ENCODE data around the gene TMEM178A. TPM values are rescaled to one million over a fixed set of nuclear protein-coding genes. Genes with fewer than 3 reads are reported as not detected.
A peak's percentile ranks its signal among the peaks of the same experiment; 100 is the strongest.

The TMEM178A gene
- polyA plus RNA-seq, 6 donors from 2014 or later = not detected

- H3K27ac Mint-ChIP-seq = no peak overlapping the region
- peaks cover 16 to 20% (median 19%) of the 10 kb centered on the region in 3 donors for H3K4me1 Mint-ChIP-seq
- no peak for ATAC-seq (ENCODE audit: low read depth in 2 of 2)
- DNase-seq = no peak
- H3K36me3 Mint-ChIP-seq = peaks cover 0 to 15% of the 10 kb centered on the region in 2 donors
- peaks cover 64 to 74% (median 71%) of the 10 kb centered on the region in 3 donors for H3K27me3 Mint-ChIP-seq
- peaks cover 0 to 2% (median 0%) of the 10 kb centered on the region in 7 donors for H3K9me3 Mint-ChIP-seq
- peak overlapping the region in 2 of 8 donors; percentile 74 to 86 for H3K4me3 Mint-ChIP-seq
Measured at GRCh38 chr2:39667886-39668276, 2.2 kb downstream of the TMEM178A start.

GRCh38 chr2:39668576-39669080 lies 2.9 kb downstream of the TMEM178A start:
- Mint-ChIP-seq H3K27ac (no peak overlapping the region), H3K9me3 (peaks cover 0 to 2% (median 0%) of the 10 kb centered on the region in 7 donors), H3K36me3 (peaks cover 0 to 15% of the 10 kb centered on the region in 2 donors), H3K4me1 (peaks cover 16 to 20% (median 19%) of the 10 kb centered on the region in 3 donors), H3K4me3 (no peak overlapping the region), H3K27me3 (peaks cover 65 to 73% (median 71%) of the 10 kb centered on the region in 3 donors)
- ATAC-seq (ENCODE audit: low read depth in 2 of 2) (no peak), DNase-seq (no peak)

GRCh38 chr2:39671604-39672003 lies 5.9 kb downstream of the TMEM178A start:
- H3K27ac Mint-ChIP-seq = no peak overlapping the region
- DNase-seq (no peak), ATAC-seq (ENCODE audit: low read depth in 2 of 2) (no peak)
- H3K27me3 Mint-ChIP-seq = peaks cover 48 to 60% (median 57%) of the 10 kb centered on the region in 3 donors
- H3K36me3 Mint-ChIP-seq = peaks cover 0 to 3% of the 10 kb centered on the region in 2 donors
- H3K4me1 Mint-ChIP-seq = peaks cover 6 to 8% (median 7%) of the 10 kb centered on the region in 3 donors
- peaks cover 0 to 4% (median 0%) of the 10 kb centered on the region in 7 donors for H3K9me3 Mint-ChIP-seq
- no peak overlapping the region for H3K4me3 Mint-ChIP-seq

GRCh38 chr2:39673018-39673417 lies 7.3 kb downstream of the TMEM178A start:
- ATAC-seq (ENCODE audit: low read depth in 2 of 2) = no peak
- no peak overlapping the region for H3K27ac Mint-ChIP-seq
- no peak overlapping the region for H3K4me3 Mint-ChIP-seq
- H3K36me3 Mint-ChIP-seq = peaks cover 0 to 6% of the 10 kb centered on the region in 2 donors
- H3K4me1 Mint-ChIP-seq = no peaks in the 10 kb centered on the region
- no peak for DNase-seq
- peaks cover 37 to 54% (median 54%) of the 10 kb centered on the region in 3 donors for H3K27me3 Mint-ChIP-seq
- peaks cover 0 to 6% (median 4%) of the 10 kb centered on the region in 7 donors for H3K9me3 Mint-ChIP-seq

GRCh38 chr2:39676342-39676741 lies 10.6 kb downstream of the TMEM178A start:
- no peak overlapping the region for H3K4me3 Mint-ChIP-seq
- peaks cover 0 to 17% (median 8%) of the 10 kb centered on the region in 7 donors for H3K9me3 Mint-ChIP-seq
- ATAC-seq (ENCODE audit: low read depth in 2 of 2) = no peak
- DNase-seq = no peak
- peaks cover 20 to 45% (median 43%) of the 10 kb centered on the region in 3 donors for H3K27me3 Mint-ChIP-seq
- no peaks in the 10 kb centered on the region for H3K4me1 Mint-ChIP-seq
- H3K36me3 Mint-ChIP-seq = peaks cover 0 to 7% of the 10 kb centered on the region in 2 donors
- no peak overlapping the region for H3K27ac Mint-ChIP-seq

DNA sequence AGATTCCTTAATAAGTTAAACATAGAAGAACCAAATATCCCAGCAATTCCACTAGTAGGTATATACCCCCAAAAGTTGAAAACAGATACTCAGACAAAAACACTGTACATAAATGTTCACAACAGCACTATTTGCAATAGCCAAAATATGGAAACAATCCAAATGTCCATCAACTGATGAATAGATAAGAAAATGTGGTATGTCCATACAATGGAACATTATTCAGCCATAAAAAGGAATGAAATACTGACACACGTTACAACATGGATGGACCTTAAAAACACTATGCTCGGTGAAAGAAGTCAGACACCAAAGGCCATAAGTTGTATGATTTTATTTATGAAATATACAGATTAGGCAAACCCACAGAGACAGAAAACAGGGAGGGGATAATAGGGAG lies 12.5 kb downstream of the TMEM178A start:
- no peak for DNase-seq
- H3K36me3 Mint-ChIP-seq = peaks cover 0 to 7% of the 10 kb centered on the region in 2 donors
- no peaks in the 10 kb centered on the region for H3K4me1 Mint-ChIP-seq
- no peak overlapping the region for H3K27ac Mint-ChIP-seq
- H3K4me3 Mint-ChIP-seq = no peak overlapping the region
- no peak for ATAC-seq (ENCODE audit: low read depth in 2 of 2)
- H3K9me3 Mint-ChIP-seq = peaks cover 0 to 17% (median 8%) of the 10 kb centered on the region in 7 donors
- H3K27me3 Mint-ChIP-seq = peaks cover 7 to 27% (median 27%) of the 10 kb centered on the region in 3 donors

GRCh38 chr2:39679805-39680204 lies 14.1 kb downstream of the TMEM178A start:
- peaks cover 0 to 17% (median 8%) of the 10 kb centered on the region in 7 donors for H3K9me3 Mint-ChIP-seq
- no peak for DNase-seq
- peaks cover 7 to 28% (median 26%) of the 10 kb centered on the region in 3 donors for H3K27me3 Mint-ChIP-seq
- no peak for ATAC-seq (ENCODE audit: low read depth in 2 of 2)
- no peaks in the 10 kb centered on the region for H3K4me1 Mint-ChIP-seq
- H3K27ac Mint-ChIP-seq = peak overlapping the region in 2 of 6 donors; percentile 9 to 18
- H3K4me3 Mint-ChIP-seq = no peak overlapping the region
- H3K36me3 Mint-ChIP-seq = peaks cover 0 to 7% of the 10 kb centered on the region in 2 donors

GRCh38 chr2:39682066-39682692 lies 16.5 kb downstream of the TMEM178A start:
- ATAC-seq (ENCODE audit: low read depth in 2 of 2) = no peak
- Mint-ChIP-seq H3K27ac (no peak overlapping the region), H3K27me3 (peaks cover 16 to 35% (median 30%) of the 10 kb centered on the region in 3 donors), H3K9me3 (peaks cover 0 to 17% (median 8%) of the 10 kb centered on the region in 7 donors), H3K4me1 (no peaks in the 10 kb centered on the region), H3K4me3 (no peak overlapping the region), H3K36me3 (peaks cover 0 to 7% of the 10 kb centered on the region in 2 donors)
- no peak for DNase-seq

GRCh38 chr2:39683022-39683699 lies 17.4 kb downstream of the TMEM178A start:
- no peaks in the 10 kb centered on the region for H3K36me3 Mint-ChIP-seq
- no peak for ATAC-seq (ENCODE audit: low read depth in 2 of 2)
- no peak overlapping the region for H3K27ac Mint-ChIP-seq
- peaks cover 13 to 27% (median 21%) of the 10 kb centered on the region in 3 donors for H3K27me3 Mint-ChIP-seq
- peaks cover 0 to 10% (median 3%) of the 10 kb centered on the region in 7 donors for H3K9me3 Mint-ChIP-seq
- no peak overlapping the region for H3K4me3 Mint-ChIP-seq
- no peak for DNase-seq
- no peaks in the 10 kb centered on the region for H3K4me1 Mint-ChIP-seq

DNA sequence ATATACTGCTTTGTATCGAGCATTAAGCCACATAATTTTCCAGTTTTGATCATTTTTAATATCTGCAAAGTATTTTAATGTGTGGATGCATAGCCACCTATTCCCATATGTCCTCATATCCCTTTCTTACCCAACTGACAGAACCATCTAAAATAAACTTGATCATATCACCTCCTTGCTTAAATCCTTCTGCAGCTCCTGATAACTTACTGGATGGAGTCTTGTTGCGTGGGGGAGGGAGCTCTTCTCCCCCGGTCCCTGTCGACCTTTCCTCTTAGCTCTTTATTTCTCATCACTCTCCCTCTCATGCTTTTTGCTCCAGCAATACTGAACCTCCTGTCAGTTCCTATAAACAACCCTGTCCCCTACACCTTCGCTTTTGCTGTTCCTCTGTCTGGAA lies 18.7 kb downstream of the TMEM178A start:
- no peaks in the 10 kb centered on the region for H3K36me3 Mint-ChIP-seq
- no peak overlapping the region for H3K27ac Mint-ChIP-seq
- H3K9me3 Mint-ChIP-seq = peaks cover 0 to 3% (median 0%) of the 10 kb centered on the region in 7 donors
- no peaks in the 10 kb centered on the region for H3K4me1 Mint-ChIP-seq
- no peak overlapping the region for H3K4me3 Mint-ChIP-seq
- ATAC-seq (ENCODE audit: low read depth in 2 of 2) (no peak), DNase-seq (no peak)
- H3K27me3 Mint-ChIP-seq = peaks cover 12 to 31% (median 18%) of the 10 kb centered on the region in 3 donors

DNA sequence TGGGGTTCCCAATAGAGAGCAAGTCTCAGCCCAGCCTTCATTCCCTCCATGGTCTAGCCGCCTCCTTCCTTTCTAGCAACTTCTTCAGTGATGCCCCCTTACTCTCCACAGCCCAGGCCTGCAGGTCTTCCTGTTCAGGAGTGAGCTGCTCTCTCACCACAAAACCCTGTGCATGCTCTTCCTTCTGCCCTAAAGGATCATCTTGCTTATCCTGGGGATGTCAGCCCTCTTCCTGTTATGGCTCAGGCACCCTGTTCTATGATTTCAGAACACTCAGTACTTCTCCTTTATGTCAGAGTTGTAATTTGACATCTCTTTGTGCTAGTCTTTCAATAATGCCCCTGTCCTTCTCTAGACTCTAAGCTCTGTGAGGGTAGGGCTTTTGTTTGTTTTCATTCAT lies 19.4 kb downstream of the TMEM178A start:
- no peak for ATAC-seq (ENCODE audit: low read depth in 2 of 2)
- Mint-ChIP-seq H3K9me3 (peaks cover 0 to 8% (median 2%) of the 10 kb centered on the region in 7 donors), H3K4me3 (no peak overlapping the region)

DNA sequence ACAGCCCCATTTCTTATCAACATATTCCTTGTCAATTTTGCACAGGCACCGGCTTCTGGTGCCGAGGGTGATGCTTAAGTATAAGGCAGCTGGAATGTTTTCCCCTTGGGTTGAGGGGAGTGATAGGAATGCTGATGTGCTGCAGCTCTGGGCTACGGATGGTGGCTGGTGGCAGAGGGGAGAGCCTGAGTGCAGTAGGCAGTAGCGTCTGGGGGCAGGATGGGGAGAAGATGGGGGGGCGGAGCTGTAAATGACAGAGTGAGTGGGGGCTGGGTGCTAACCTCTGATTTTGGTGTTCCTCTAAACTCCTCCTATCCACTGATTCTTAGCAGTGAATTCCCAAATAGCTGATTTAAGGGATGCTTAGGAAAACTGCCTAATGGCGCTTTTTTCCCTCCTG lies 20.7 kb downstream of the TMEM178A start:
- ATAC-seq (ENCODE audit: low read depth in 2 of 2) (no peak), DNase-seq (no peak)
- Mint-ChIP-seq H3K27ac (no peak overlapping the region), H3K27me3 (peaks cover 12 to 30% (median 12%) of the 10 kb centered on the region in 3 donors), H3K36me3 (peaks cover 0 to 8% of the 10 kb centered on the region in 2 donors), H3K4me1 (no peaks in the 10 kb centered on the region), H3K9me3 (peaks cover 5 to 21% (median 10%) of the 10 kb centered on the region in 7 donors), H3K4me3 (no peak overlapping the region)

More for the DNA sequence above, 19.4 kb downstream of the TMEM178A start:
- Mint-ChIP-seq H3K36me3 (no peaks in the 10 kb centered on the region), H3K4me1 (no peaks in the 10 kb centered on the region), H3K27me3 (peaks cover 12 to 30% (median 12%) of the 10 kb centered on the region in 3 donors), H3K27ac (peak overlapping the region in 1 of 6 donors; percentile 10)
- no peak for DNase-seq

- no peak overlapping the region for H3K4me3 Mint-ChIP-seq
- H3K9me3 Mint-ChIP-seq = peaks cover 5 to 29% (median 14%) of the 10 kb centered on the region in 7 donors
- no peaks in the 10 kb centered on the region for H3K4me1 Mint-ChIP-seq
- no peak for DNase-seq
- no peak for ATAC-seq (ENCODE audit: low read depth in 2 of 2)
- peaks cover 0 to 8% of the 10 kb centered on the region in 2 donors for H3K36me3 Mint-ChIP-seq
- H3K27me3 Mint-ChIP-seq = peaks cover 12 to 30% (median 12%) of the 10 kb centered on the region in 3 donors
- no peak overlapping the region for H3K27ac Mint-ChIP-seq
Measured at GRCh38 chr2:39688181-39688580, 22.5 kb downstream of the TMEM178A start.
